HK-2 (cell line): ENCODE results near the gene FAAP24.
"Not testable (repeated sequence)": the region's sequence is repeated elsewhere in the genome, so short reads cannot be mapped to it uniquely, and the experiment has no call there.

Source experiments
- DNase-seq: peaks from one replicate; pipeline ENCODE4 v3.0.0-alpha.2; 2018; ENCODE audit not compliant: unreplicated experiment

Gene FAAP24, protein sequence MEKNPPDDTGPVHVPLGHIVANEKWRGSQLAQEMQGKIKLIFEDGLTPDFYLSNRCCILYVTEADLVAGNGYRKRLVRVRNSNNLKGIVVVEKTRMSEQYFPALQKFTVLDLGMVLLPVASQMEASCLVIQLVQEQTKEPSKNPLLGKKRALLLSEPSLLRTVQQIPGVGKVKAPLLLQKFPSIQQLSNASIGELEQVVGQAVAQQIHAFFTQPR

DNA sequence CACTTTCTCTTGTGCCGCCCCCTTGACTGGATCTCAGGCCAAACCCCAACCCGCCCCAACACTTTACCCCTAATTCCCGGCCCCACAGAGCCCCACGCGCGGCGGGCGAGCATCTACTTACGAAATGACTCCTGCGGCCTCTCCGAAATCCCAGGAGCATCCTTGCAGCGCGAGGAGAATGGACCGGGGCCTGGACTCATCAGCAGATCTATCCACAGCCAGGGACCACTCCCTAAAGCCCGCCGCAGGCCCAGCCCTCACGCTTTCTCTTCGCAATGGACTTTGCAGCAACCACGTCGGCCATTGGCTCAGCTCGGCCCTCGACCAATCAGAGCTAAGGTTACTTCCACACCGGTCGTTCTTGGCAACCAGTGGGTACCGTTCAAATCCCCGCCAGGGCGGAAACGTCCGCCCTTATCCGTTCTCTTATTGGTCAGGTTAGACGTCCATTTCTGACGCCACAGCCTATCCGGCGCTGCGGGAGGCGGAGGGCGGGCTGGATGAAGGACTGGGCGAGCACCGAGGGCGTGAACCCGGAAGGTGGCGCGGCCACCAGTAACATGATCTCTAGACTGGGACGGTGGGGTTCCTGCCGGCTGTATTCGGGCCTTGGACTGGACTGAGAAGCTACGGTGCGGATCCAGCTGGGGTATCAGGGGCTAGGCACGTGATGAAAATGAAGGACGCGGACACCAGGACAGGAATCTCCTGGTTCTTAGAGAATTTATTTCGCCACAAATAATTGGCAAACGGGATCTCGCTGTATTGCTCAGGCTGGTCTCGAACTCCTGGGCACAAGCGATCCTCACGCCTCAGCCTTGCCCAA is at the start of gene FAAP24, which contains the start of gene CEP89:
TSS of gene FAAP24 (plus strand) at position 528 of the 826 bp plus-strand sequence. CDS start 955 bp downstream, outside the sequence.
TSS of gene CEP89 (minus strand) at position 244 of the 826 bp plus-strand sequence. CDS start at position 160, 84 bp downstream.
- peak; percentile 99 for DNase-seq

GRCh38 chr19:32924200-32924599 is 47.8 kb upstream of the FAAP24 start:
- no peak for DNase-seq

DNA sequence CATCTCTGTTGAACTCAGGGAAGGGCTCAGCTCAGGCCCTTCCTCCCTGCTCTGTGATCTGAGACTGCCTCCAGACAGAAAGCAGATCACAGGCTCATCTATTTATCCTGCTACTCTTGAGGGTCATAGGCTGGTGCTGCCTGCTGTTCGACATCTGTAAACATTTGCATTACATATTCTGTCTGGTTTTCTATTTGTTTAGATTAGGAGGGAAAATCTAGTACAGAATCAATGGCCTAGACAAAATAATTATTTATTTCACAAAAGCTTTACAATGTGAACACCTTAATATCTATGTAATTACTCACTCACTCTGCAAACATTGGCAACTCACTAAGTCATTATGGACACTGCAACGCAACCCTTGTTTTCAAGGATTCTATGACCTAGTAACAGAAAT is 43.2 kb upstream of the FAAP24 start:
- no peak for DNase-seq

GRCh38 chr19:32930567-32930966 is 41.5 kb upstream of the FAAP24 start:
- DNase-seq = no peak

DNA sequence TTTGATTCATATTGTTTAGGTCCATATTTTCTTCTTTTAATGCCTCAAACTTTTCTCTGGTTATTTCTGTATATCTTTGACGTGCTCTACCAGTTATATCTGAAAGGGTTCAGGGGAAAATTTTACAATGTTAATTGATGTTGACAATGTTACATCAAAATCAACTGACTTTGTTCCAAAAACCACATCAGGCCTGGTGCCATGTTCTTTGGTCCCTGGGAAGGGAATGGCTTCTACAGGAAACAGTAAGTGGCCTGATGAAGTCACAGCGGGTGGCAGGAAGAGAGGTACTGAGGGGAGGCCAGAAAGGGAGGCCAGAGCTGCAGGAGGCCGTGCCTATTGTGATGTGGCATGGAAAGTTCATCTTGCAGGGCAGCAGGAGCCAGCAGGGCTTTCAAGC is 38.5 kb upstream of the FAAP24 start:
- no peak for DNase-seq

DNA sequence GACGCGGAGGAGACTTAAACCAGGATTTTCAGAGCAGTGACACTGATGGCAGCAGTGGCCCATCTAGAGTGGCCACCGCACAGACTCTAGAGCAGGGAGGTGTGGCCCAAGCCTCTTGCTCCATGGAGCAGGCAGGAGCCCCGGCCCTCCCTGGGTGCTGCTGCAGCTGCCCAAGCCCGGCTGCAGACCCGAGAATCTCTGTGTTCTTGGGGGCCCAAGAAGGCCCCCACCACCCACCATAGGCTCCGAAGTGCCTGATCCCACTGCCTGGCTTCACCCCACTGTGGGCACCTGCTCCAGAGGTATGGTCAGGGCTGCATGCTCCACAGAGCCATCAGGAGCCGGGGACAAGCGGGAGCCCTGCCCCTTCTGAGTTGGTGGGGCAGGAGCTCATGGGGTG is 36.4 kb upstream of the FAAP24 start:
- no peak for DNase-seq

DNA sequence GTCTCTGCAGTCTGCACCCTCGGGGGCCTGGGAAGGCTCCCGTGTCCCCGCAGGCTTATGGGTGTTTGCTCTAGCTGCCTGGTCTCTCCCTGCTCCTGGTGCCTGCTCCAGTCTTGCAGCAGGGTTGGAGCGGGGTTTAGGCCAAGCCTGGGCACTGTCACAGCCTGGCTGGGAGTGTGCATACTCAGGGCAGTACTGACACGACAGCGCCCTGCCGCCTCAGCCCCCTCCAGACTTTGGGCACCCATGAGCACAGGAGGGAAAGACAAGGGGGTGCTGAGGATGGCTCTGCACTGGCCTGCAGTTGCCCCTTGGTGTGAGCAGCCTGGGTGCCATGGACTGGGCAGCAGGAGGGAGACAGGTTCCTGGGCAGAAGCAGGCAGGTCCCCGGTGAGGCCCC is 36.0 kb upstream of the FAAP24 start:
- DNase-seq = no peak

- DNase-seq = not testable (repeated sequence)
Observed at GRCh38 chr19:32941273-32941672, 30.8 kb upstream of the FAAP24 start.

DNA sequence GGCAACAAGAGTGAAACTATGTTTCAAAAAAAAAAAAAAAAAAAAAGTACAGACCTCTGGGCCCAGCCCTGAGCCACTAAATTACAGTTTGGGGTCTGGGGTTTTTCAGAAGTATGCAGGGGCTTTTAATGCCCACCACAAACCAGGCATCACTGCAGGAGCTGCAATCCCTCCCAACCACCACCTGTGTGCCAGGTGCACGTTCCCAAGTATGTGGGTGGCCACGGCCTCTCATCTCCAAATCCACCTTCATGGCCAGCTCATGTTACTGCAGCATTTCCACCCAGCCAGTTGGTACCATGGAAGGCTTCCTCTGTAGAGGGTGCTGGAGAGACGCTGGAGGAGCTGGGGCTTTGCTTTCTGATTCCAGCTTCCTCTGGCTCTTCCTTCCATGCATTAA is 26.8 kb upstream of the FAAP24 start:
- DNase-seq = no peak

DNA sequence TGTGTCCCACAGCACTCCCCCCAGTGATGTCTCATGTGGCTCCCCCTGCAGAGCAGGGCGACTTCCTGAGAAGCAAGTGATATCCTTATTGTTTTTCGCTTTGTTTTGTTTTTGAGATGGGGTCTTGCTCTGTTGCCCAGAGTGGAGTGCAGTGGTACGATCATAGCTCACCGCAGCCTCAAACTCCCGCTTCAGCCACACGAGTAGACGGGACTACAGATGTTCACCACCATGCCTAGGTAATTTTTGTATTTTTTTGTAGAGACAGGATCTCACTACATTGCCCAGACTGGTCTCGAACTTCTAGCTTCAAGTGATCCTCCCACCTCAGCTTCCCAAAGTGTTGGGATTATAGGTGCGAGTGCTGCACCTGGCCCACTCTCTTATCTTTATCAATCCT is 5.3 kb upstream of the FAAP24 start:
- DNase-seq = no peak

DNA sequence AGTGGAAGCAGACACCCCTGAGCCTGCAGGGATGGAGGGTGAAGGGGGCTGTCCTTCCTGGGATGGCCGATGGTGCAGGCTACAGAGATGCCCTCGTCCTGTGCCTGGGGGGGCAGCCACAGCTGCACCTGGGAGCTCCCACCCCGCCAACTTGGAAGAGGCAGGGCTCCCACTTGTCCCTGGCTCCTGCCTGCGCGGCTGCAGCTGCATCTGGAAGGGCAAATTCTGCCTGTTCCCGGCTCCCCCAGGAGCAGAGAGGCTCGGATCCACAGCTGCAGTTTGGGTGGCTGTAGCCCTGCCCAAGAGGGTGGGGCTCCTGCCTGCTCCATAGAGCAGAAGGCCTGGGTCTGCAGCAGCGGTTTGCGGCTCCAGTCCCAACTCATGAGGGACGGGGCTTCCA is 2.5 kb upstream of the FAAP24 start:
- DNase-seq = no peak

- DNase-seq = peak; percentile 4
Observed at GRCh38 chr19:32971012-32971595, 938 bp upstream of the FAAP24 start.

DNA sequence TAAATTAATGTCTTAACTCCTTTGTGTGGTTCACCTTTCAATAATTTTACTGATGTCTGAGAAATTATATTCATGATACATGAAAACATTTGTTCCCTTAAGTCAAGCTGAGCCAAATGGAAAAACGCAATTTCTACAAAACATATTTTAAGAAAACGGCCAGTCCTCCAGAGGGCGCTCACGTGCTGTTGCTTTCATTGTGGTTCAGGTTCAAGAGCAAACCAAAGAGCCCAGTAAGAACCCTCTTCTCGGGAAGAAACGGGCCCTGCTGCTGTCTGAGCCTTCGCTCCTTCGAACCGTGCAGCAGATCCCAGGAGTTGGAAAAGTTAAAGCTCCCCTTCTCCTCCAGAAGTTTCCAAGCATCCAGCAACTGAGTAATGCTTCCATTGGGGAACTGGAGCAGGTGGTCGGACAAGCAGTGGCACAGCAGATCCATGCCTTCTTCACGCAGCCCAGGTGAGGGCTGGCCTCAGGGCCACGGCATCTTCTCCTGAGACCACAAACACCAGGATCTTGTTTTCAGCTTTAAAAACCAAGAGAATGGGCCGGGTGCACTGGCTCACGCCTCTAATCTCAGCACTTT is 4.3 kb downstream of the FAAP24 start:
- peak; percentile 60 for DNase-seq

- DNase-seq = no peak
Observed at GRCh38 chr19:32977280-32977679, 5.2 kb downstream of the FAAP24 start.

DNA sequence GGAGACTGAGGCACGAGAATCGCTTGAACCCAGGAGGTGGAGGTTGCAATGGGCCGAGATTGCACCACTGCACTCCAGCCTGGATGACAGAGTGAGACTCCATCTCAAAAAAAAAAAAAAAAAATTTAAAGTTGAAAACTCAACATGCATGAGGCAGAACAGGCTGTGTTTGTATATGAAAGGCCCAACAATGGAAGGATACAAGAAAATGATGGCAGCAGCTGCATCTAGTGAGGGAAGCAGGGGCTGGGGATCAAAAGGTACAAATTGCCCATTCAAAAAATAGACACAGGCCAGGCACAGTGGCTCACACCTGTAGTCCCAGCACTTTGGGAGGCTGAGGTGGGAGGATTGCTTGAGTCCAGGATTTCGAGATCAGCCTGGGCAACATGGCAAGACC is 5.8 kb downstream of the FAAP24 start:
- not testable (repeated sequence) for DNase-seq

DNA sequence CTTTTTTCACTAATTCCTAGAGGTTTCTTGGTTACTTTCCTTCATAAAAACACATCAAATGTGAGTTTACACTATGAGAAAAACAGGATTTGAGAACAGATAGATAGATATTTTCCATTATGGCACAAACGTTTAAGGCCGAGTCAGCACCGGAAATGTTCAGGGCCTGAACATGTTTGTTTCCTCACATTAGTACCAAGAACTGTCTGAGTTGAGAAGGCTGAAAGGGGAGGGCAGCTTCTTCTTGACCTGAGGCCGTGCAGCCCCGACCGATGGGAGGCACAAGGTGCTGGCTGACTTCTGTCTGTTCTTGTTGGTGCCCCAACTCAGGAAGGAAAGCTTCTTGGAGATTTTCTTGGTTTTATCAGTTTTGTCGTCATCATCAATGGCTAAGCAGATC is 7.8 kb downstream of the FAAP24 start:
- DNase-seq = not testable (repeated sequence)

DNA sequence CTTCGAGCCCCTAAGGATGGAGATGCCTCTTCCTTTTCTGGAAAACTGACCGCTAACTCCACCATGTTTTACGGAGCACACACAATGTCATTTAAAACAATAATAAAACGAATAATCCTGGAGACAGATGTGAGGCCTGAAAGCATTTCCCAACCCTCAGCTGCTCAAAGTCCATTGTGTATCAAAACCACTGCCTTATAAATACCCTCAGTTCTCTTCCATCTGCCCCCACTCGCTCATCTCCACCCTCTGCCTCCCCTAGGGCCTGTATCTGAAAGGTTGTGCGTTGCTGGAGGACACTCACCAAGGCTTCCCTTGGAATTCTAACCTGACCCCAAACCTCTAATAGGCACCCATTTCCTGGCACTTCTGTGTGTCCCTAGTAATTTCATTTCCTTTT is 10.4 kb downstream of the FAAP24 start:
- DNase-seq = not testable (repeated sequence)

DNA sequence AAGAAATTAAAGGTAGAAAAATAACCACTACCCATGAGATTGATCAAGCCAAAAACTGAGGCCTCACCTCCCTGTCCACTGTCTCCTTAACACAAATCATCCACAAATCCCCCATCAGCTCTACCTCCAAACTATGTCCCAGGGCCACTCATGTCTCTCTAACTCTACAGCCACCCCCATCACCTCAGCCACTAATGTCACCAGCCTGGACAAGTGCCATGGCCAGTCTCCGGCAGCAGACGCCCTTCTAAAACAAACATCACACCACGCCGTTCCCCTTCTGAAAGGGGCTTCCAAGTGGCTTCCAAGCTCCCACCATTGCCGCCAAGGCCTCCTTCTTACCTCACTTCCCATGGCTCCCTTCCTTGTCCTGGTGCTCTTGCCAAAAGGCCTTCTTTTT is 16.2 kb downstream of the FAAP24 start:
- DNase-seq = not testable (repeated sequence)

- DNase-seq = no peak
Observed at GRCh38 chr19:32988724-32989123, 16.7 kb downstream of the FAAP24 start.

- not testable (repeated sequence) for DNase-seq
Observed at GRCh38 chr19:32995966-32996365, 23.9 kb downstream of the FAAP24 start.

GRCh38 chr19:32997061-32997464 is 25.0 kb downstream of the FAAP24 start:
- DNase-seq = not testable (repeated sequence)

- no peak for DNase-seq
Observed at GRCh38 chr19:32997716-32998355, 25.8 kb downstream of the FAAP24 start.
